ENCODE results near the gene ZMAT1. TPM values are rescaled to one million over a fixed set of nuclear protein-coding genes. Genes with fewer than 3 reads are reported as not detected.

ZMAT1 gene
- total RNA-seq, 2 experiments from 2014 or later = 2.3 to 2.7 TPM

Other genes starting within 250 kb of the ZMAT1 start
- gene TCEAL2, start 193.7 kb upstream of the ZMAT1 start, total RNA-seq = under 1 TPM; 0.39 to 0.40 TPM
- not detected for gene TCEAL6, start 210.5 kb upstream of the ZMAT1 start, total RNA-seq
- gene BEX5, start 223.9 kb upstream of the ZMAT1 start, total RNA-seq = 1 to 10 TPM; 3.7 to 4.5 TPM

Measured in activated naive CD8-positive, alpha-beta T cell treated with anti-CD3 and anti-CD28 coated beads for 36 hours (primary cell).